ENCODE results near the gene LRCH3.

GRCh38 chr3:197899833-197900478 is 108.9 kb downstream of the LRCH3 start:
- TF ChIP-seq CTCF (IDR thresholded peaks at IDR 0.05; ENCODE audit: insufficient read depth, low read length) (no peak), REST (IDR thresholded peaks at IDR 0.05; ENCODE audit: insufficient replicate concordance, low read depth) (no peak), GABPA (IDR thresholded peaks at IDR 0.05; ENCODE audit: low read depth) (no peak)

Measured in HL-60 (cell line).